IgD-negative memory B cell (primary cell): Measurements from ENCODE around the gene TBCCD1. TPM values are rescaled to one million over a fixed set of nuclear protein-coding genes. Genes with fewer than 3 reads are reported as not detected.
"Not testable (repeated sequence)": the region's sequence is repeated elsewhere in the genome, so short reads cannot be mapped to it uniquely, and the experiment has no call there.

Experiments
- H3K27ac Mint-ChIP-seq, 3 donors: one replicate each; pipeline ENCODE4 v1.8.0; 2020 to 2022; ENCODE audit warnings: mild to moderate bottlenecking in 3 of 3, mixed read lengths in 3 of 3, moderate library complexity in 1 of 3
- H3K27me3 Mint-ChIP-seq: one replicate; pipeline ENCODE4 v1.8.0; 2021; ENCODE audit warnings: mixed read lengths
- H3K36me3 Mint-ChIP-seq: one replicate; pipeline ENCODE4 v1.8.0; 2020; ENCODE audit warnings: mild to moderate bottlenecking, mixed read lengths
- H3K4me1 Mint-ChIP-seq, 3 donors: one replicate each; pipeline ENCODE4 v1.8.0; 2020 to 2022; ENCODE audit warnings: mixed read lengths in 3 of 3, mild to moderate bottlenecking in 1 of 3
- H3K4me3 Mint-ChIP-seq, 4 donors: one replicate each; pipeline ENCODE4 v1.8.0; 2020 to 2022; ENCODE audit warnings: mild to moderate bottlenecking in 4 of 4, mixed read lengths in 4 of 4, moderate library complexity in 3 of 4
- H3K9me3 Mint-ChIP-seq, 3 donors: one replicate each; pipeline ENCODE4 v1.8.0; 2020 to 2021; ENCODE audit warnings: mixed read lengths in 3 of 3, mild to moderate bottlenecking in 1 of 3
- polyA plus RNA-seq: library from polyadenylated mRNA; unstranded; fragments of 300-500 nt; fragmentation: Illumina TruSeq; gene quantifications from one replicate; pipeline ENCODE4 v1.2.3, GENCODE V29; 2021

Gene TBCCD1
- polyA plus RNA-seq, 1 donor from 2014 or later, result 24.6 TPM

- Mint-ChIP-seq H3K36me3 (no peaks in the 10 kb centered on the region), H3K4me1 (peaks cover 5 to 26% (median 7%) of the 10 kb centered on the region in 3 donors), H3K4me3 (no peak overlapping the region), H3K9me3 (no peaks in the 10 kb centered on the region), H3K27ac (no peak overlapping the region), H3K27me3 (no peaks in the 10 kb centered on the region)
Observed at GRCh38 chr3:186540835-186541226, 26.3 kb downstream of the TBCCD1 start.

DNA sequence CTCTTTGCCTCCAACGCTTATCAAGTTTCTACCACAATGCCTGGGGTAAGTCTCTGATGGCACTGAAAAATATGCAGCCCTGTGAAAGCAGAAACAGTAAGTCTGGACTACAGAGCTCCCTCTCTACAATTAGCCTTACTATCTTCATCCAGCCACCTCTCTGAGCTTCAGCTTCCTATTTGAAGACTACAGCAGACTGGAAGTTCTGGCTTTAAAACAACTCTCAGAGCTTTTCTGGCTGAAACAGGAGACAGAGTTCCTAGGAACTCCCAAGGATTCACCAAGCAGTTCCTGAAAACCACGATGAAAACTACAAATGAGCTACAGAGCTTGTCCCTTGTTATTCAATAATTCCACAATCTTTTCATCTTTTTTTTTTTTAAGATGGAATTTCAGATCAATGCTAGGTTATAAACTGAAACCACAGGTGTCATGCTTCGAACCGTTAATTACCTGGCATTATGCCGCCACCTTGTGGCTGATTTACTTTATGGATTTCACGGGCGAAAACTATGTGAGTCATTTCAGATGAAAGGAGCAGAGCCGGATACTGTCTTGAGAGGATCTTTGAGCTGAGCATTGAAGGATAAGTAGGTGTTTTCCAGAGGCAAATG, 26.8 kb downstream of the TBCCD1 start:
- Mint-ChIP-seq H3K9me3 (no peaks in the 10 kb centered on the region), H3K4me3 (no peak overlapping the region), H3K4me1 (peaks cover 6 to 31% (median 12%) of the 10 kb centered on the region in 3 donors), H3K27me3 (no peaks in the 10 kb centered on the region), H3K36me3 (no peaks in the 10 kb centered on the region), H3K27ac (peak overlapping the region in 2 of 3 donors; percentile 4 to 40)

DNA sequence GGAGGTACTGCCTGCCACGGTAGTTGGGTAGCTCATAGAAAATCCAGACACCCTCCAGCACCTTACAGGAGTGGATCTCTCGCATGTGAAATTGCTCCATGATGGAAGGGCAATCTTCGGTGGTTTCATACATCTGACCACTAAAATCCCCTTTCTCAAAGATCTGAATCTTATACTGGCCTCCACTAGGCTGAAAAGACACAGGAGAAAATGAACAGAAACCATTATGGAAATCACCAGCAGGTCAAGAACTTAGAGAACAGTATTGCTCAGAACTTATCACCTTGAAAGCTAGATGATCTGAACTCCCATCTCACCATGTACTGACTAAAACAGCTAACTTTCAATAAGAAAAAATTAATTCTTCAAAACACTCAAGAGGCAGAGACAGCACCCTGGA, 28.4 kb downstream of the TBCCD1 start:
- Mint-ChIP-seq H3K9me3 (no peaks in the 10 kb centered on the region), H3K27me3 (no peaks in the 10 kb centered on the region), H3K27ac (peak overlapping the region in 1 of 3 donors; percentile 13), H3K4me1 (peaks cover 17 to 45% (median 28%) of the 10 kb centered on the region in 3 donors), H3K4me3 (no peak overlapping the region), H3K36me3 (no peaks in the 10 kb centered on the region)

DNA sequence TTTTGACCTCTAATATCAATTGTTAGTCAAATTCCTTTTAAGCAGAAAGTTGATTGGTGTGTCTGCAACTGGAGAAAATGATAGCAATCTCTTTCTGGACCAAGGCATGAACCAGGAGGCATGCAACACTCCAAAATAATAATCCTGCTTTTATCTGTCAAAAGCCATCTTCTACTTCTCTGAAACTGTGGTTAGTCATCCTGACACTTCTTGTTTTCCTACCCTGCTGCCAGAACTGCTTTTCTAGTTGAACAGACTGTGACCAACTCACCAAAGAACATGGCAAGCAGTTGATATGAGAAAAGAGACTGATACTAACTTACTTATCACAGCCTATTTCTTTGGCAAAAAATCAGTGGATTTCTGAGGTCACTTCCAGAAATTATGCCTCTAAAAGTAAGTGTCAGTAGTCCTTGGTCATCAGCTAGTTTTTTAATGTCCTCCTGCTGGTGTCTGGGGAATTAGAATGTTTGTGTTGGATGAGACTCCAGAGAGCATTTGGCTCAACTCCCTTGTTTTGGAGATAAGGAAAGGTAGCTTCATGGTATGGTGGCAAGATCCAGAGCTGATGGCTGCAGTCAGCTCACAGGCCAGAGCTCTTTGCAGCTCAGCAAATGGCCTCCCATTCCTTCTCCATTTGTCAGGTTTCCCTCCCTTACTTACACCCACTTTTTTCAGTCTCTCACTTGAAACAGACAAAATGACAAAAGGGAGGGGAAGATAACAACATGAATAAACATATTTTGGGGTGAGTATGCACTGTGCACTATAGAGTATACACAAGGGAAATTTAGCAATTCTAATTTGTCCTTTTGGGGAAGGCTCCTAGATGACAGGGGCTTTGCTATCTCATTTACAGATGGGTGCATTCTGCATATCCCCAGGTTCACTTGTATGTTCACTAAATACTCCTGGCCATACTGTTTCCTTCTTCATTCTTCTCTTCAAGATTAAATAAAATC, 30.0 kb downstream of the TBCCD1 start:
- Mint-ChIP-seq H3K9me3 (no peaks in the 10 kb centered on the region), H3K4me1 (peaks cover 31 to 59% (median 40%) of the 10 kb centered on the region in 3 donors), H3K27ac (no peak overlapping the region)

DNA sequence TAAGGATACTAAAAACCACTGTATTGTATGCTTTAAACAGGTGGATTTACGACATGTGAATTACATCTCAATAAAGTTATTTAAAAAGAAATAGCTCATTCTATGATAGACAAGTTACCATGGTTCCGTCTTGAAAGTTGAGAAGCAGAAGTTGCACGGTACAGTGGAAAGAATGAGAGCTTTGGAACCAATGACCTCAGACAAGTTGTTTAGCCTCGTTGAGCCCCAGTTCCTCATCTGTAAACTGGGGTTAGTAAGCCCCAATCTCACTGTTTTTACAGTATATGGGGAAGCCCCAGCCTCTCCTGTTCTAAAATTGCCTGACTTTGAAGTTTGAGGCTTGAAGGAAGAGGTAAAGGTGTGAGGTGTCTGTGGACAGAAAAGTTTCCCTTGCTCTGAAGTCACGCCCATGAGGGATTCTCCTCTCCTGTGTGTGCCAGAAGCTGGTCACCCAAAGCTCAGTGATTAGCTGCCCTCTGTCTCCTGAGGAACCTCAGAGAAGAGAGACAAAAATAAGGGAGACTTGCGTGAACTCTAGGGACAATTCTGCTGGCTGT, 32.9 kb downstream of the TBCCD1 start:
- H3K27me3 Mint-ChIP-seq, result no peaks in the 10 kb centered on the region
- H3K4me3 Mint-ChIP-seq, result peak overlapping the region; percentile 62 to 94 (median 80)

More for the DNA sequence above, 30.0 kb downstream of the TBCCD1 start:
- Mint-ChIP-seq H3K4me3 (no peak overlapping the region), H3K27me3 (no peaks in the 10 kb centered on the region), H3K36me3 (no peaks in the 10 kb centered on the region)

DNA sequence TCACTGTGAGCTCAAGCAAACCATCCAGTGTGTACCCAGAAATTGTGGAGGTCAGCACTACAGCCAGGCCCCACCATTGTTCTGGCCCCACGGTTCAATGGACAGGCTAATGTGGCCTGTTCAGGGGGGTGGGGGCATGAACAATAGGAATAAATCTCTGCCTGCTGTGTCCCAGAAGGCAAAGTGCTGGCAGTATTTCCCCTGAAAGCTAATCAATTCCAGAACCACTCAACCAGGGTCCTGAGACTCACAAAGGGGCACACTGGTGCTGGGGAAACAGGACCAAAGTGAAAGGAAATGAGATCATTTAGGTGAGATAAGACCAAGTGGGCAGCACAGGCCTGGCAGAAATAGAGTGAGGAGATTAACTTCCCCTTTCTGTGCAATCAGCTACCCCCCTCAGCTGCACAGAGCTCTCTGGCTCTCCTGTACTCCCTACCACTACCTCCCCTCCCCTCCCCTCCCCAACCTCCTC, 34.5 kb downstream of the TBCCD1 start:
- H3K4me3 Mint-ChIP-seq, result peak overlapping the region in 3 of 4 donors; percentile 49 to 77 (median 74)
- peak overlapping the region; percentile 81 to 100 (median 91) for H3K27ac Mint-ChIP-seq
- no peaks in the 10 kb centered on the region for H3K27me3 Mint-ChIP-seq
- H3K4me1 Mint-ChIP-seq, result peaks cover 46 to 84% (median 67%) of the 10 kb centered on the region in 3 donors
- H3K9me3 Mint-ChIP-seq, result no peaks in the 10 kb centered on the region
- H3K36me3 Mint-ChIP-seq, result no peaks in the 10 kb centered on the region

More for the DNA sequence above, 32.9 kb downstream of the TBCCD1 start:
- no peaks in the 10 kb centered on the region for H3K9me3 Mint-ChIP-seq
- H3K4me1 Mint-ChIP-seq, result peaks cover 40 to 73% (median 51%) of the 10 kb centered on the region in 3 donors
- H3K36me3 Mint-ChIP-seq, result no peaks in the 10 kb centered on the region
- H3K27ac Mint-ChIP-seq, result peak overlapping the region; percentile 81 to 100 (median 97)

GRCh38 chr3:186531694-186532093, 35.4 kb downstream of the TBCCD1 start:
- H3K4me3 Mint-ChIP-seq, H3K27me3 Mint-ChIP-seq, H3K9me3 Mint-ChIP-seq, H3K36me3 Mint-ChIP-seq: not testable (repeated sequence)
- H3K27ac Mint-ChIP-seq, result peak overlapping the region in 2 of 3 donors; percentile 36 to 100
- H3K4me1 Mint-ChIP-seq, result peaks cover 52 to 85% (median 73%) of the 10 kb centered on the region in 3 donors

DNA sequence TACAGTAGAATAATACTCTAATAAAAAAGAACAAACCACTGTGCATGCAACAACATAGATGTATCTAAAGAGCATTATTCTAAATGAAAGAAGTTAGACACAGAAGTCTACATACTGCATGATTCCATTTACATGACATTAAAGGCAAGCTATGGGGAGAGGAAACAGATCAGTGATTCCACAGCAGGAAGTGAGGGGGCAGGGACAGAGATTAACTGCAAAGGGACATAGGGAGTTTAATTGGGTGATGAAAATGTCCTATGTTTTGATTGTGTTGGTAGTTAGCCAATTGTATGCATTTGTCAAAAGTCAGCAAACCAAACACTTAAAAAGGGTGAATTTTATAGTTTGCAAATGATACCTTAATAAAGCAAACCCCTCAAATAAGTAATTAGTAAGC, 36.7 kb downstream of the TBCCD1 start:
- Mint-ChIP-seq H3K27ac (peak overlapping the region in 2 of 3 donors; percentile 59), H3K27me3 (no peaks in the 10 kb centered on the region), H3K4me1 (peaks cover 62 to 89% (median 81%) of the 10 kb centered on the region in 3 donors), H3K36me3 (no peaks in the 10 kb centered on the region), H3K9me3 (no peaks in the 10 kb centered on the region), H3K4me3 (peak overlapping the region in 2 of 4 donors; percentile 19 to 49)

GRCh38 chr3:186529201-186529999, 37.7 kb downstream of the TBCCD1 start:
- peaks cover 61 to 85% (median 76%) of the 10 kb centered on the region in 3 donors for H3K4me1 Mint-ChIP-seq
- H3K36me3 Mint-ChIP-seq, result no peaks in the 10 kb centered on the region
- peak overlapping the region; percentile 14 to 74 (median 32) for H3K27ac Mint-ChIP-seq
- peak overlapping the region in 3 of 4 donors; percentile 2 to 75 (median 42) for H3K4me3 Mint-ChIP-seq
- no peaks in the 10 kb centered on the region for H3K27me3 Mint-ChIP-seq
- H3K9me3 Mint-ChIP-seq, result no peaks in the 10 kb centered on the region

DNA sequence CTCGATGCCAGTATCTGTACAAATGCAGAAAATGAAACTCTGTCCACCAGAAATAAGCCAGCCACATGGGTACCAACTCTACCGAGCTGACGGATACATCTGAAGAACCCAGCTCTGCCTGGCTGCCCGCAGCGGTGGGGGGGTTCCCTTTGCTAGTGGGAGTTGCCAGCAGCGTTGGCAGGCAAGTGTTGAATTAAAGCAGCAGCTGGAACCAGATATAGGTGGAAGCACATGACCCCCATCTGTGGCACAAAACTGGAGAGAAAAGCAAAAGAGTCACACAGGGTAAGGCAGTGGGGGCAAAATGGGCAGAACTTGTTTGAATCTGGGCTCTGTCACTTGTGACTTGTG, 40.9 kb downstream of the TBCCD1 start:
- Mint-ChIP-seq H3K4me1 (peaks cover 54 to 78% (median 67%) of the 10 kb centered on the region in 3 donors), H3K4me3 (peak overlapping the region; percentile 21 to 92 (median 62)), H3K9me3 (no peaks in the 10 kb centered on the region), H3K27me3 (no peaks in the 10 kb centered on the region), H3K36me3 (no peaks in the 10 kb centered on the region), H3K27ac (peak overlapping the region; percentile 89 to 94 (median 91))

GRCh38 chr3:186525369-186526255, 41.5 kb downstream of the TBCCD1 start:
- H3K4me1 Mint-ChIP-seq, result peaks cover 56 to 78% (median 69%) of the 10 kb centered on the region in 3 donors
- peak overlapping the region; percentile 89 to 94 (median 91) for H3K27ac Mint-ChIP-seq
- peak overlapping the region; percentile 21 to 92 (median 62) for H3K4me3 Mint-ChIP-seq
- H3K9me3 Mint-ChIP-seq, result no peaks in the 10 kb centered on the region
- no peaks in the 10 kb centered on the region for H3K36me3 Mint-ChIP-seq
- no peaks in the 10 kb centered on the region for H3K27me3 Mint-ChIP-seq

- no peaks in the 10 kb centered on the region for H3K9me3 Mint-ChIP-seq
- no peaks in the 10 kb centered on the region for H3K27me3 Mint-ChIP-seq
- H3K36me3 Mint-ChIP-seq, result no peaks in the 10 kb centered on the region
- H3K4me3 Mint-ChIP-seq, result peak overlapping the region in 1 of 4 donors; percentile 92
- H3K4me1 Mint-ChIP-seq, result peaks cover 52 to 77% (median 69%) of the 10 kb centered on the region in 3 donors
- H3K27ac Mint-ChIP-seq, result peak overlapping the region in 1 of 3 donors; percentile 76
Observed at GRCh38 chr3:186524616-186525015, 42.5 kb downstream of the TBCCD1 start.

- peak overlapping the region; percentile 22 to 59 (median 28) for H3K27ac Mint-ChIP-seq
- peak overlapping the region in 1 of 4 donors; percentile 78 for H3K4me3 Mint-ChIP-seq
- peaks cover 2% of the 10 kb centered on the region for H3K27me3 Mint-ChIP-seq
Observed at GRCh38 chr3:186523434-186523833, 43.7 kb downstream of the TBCCD1 start.

More at GRCh38 chr3:186523434-186523833, 43.7 kb downstream of the TBCCD1 start:
- peaks cover 50 to 77% (median 65%) of the 10 kb centered on the region in 3 donors for H3K4me1 Mint-ChIP-seq
- H3K9me3 Mint-ChIP-seq, result no peaks in the 10 kb centered on the region
- H3K36me3 Mint-ChIP-seq, result no peaks in the 10 kb centered on the region
